ENCODE results near the gene CS.
A peak's percentile ranks its signal among the peaks of the same experiment; 100 is the strongest.
"Not testable (repeated sequence)": the region's sequence is repeated elsewhere in the genome, so short reads cannot be mapped to it uniquely, and the experiment has no call there.

The CS gene

DNA sequence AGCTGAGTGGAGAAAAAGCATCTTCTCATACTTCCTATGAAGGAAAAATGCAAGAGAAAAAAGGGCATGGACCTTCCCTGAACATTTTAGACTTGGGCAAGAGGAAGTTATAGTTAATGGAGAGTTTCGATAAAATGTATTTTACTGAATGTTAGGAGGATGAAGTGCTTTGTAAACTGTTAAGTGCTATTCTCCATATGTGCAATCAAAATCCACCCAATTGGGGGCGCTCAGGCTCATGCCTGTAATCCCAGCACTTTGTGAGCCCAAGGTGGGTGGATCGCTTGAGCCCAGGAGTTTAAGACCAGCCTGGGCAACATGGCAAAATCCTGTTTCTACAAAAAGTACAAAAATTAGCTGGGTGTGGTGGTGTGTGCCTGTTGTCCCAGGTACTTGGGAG, 17.5 kb upstream of the CS start:
- no peak for DNase-seq

DNA sequence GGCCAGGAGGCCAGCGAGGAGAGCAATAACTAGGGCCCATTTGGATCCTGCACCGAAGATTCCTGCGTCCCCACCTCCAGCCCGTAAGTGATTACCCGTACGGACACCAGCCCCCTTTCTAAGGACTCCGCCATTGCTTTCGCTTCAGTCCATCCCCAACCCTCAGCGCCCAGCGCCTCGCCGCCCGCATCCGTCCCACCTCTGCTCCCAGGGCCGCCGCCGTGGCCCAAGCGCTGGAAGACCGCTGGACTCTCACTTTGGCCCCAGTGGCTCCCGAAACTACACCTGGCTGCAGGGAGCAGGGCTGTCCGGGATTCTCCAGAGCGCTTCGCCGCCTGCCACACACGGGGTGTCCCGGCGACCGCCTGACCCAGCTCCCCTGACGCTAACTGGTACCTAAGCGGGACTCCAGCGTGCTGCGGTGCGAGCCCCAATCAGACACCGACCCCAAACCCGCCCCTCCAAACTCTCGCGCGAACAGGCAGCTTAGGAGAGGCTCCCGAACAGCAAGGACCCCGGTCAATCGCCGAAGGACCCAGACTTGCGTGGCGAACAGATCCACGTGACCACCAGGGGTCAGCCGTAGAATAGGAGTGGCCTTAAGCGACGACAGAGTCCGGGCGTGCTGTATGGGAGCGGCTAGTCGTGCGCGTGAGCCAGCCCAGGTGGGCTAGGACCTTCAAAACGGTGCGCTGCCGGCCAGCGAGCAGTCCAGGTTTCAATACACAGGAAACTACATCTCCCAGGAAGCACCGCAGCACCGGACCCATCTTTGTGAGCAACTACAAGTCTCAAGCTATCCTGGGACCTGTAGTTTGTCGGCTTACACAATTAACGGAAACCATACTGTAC, 15.7 kb upstream of the CS start, which contains the start of gene CNPY2:
Gene CNPY2 (minus strand): TSS at position 367 of the 852 bp plus-strand sequence. CDS start 771 bp downstream, outside the sequence.
- peak; percentile 94 for DNase-seq

DNA sequence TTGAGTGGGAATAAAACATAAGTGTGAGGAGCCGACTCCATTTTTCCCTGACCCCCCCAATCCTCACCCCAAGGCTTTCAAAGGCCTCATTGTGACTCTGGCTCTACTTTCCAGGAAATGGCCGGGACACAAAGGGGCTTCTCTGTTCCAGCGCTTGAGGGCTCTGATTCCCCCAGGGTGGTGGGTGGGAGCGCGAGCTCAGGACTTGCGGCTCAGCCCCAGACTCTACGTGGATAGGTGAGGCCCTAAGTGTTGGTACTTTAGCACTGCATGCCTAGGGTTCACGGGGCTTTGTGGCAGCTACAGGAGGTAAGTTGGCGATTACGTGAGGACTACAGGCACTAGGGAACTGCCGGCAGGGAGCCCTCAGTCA, 15.1 kb upstream of the CS start:
- no peak for DNase-seq

DNA sequence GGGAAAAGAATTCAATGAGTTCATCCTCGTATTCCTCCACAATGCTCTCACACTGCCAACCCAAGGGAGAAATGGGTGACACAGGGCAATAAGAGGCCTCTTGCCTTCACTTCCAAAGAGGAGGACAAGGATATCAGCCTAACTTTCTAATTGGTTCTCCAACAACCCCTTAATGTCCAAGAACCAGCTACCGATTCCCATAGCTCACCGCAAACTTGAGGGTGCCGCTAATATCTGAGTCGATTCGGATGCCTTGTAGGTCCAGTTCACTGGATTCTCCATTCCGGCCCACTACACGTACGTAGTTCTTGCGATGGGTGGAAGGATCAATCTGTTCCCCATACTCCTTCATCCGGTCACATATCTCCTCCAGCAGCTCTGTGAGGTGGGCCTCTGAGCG, 10.9 kb upstream of the CS start:
- DNase-seq = no peak

DNA sequence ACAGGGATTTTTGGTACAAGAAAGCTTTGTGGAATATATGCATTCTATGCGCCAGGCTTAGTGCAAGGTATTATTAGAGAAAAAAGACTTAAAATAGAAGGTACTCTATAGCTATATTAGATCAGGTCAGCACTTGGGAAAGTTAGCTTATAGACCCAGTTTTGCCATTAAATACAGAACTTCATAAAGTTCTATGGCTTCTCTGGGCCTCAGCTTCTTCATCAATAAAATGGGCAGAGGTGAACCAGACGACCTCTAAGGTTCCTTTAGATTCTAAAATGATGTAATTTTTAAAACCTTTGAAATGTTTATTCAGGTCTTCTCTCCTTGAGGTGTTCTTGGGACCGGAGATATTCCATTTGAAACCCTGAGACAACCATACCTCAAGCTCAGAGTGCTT, 8.6 kb upstream of the CS start:
- DNase-seq = no peak

DNA sequence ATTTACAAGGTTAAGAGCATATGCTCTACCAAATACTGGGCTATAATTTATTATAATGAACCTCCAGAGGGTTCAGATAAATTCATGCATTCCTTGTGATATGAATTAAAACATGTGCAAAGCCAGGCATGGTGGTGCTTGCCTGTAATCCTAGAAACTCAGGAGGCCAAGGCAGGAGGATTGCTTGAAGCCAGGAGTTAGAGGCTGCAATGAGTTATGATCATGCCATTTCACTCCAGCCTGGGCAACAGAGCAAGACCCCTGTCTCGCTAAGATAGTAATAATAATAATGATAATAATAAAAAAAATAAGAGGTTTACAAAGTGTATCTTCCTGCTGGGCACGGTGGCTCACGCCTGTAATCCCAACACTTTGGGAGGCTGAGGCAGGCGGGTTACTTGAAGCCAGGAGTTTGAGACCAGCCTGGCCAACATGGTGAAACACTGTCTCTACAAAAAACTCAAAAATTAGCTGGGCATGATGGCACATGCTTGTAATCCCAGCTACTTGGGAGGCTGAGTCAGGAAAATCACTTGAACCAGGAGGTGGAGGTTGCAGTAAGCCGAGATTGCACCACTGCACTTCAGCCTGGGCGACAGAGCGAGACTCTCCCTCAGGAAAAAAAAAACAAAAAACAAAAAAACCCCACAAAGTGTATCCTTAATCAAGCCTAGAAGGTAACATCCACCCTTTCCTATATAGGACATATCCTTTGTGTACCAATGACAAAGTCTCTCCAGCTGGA, 7.3 kb upstream of the CS start:
- DNase-seq = no peak

DNA sequence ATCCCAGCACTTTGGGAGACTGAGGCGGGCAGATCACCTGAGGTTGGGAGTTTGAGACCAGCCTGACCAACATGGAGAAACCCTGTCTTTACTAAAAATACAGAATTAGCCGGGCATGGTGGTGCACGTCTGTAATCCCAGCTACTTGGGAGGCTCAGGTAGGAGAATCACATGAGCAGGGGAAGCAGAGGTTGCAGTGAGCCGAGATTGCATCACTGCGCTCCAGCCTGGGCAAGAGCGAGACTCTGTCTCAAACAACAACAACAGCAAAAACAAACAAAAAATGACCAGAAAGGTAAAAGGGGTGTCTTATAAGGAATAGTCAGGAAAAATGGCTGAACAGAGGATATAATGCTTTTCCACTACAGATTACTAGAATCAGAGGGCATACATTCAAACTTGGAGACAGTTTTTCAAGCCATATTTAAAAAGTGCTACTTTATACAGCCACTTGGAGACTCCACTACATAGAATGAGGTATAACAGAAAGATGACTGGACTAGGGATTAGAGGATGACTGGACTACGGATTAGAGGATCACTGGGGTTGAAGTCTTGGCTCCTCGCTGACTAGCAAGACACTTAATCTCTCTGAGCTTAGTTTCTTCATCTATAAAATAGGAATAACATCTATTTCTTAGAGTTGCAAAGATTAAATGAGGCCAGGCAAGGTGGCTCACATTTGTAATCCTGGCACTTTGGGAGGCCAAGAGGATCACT, 4.9 kb upstream of the CS start:
- DNase-seq = no peak

DNA sequence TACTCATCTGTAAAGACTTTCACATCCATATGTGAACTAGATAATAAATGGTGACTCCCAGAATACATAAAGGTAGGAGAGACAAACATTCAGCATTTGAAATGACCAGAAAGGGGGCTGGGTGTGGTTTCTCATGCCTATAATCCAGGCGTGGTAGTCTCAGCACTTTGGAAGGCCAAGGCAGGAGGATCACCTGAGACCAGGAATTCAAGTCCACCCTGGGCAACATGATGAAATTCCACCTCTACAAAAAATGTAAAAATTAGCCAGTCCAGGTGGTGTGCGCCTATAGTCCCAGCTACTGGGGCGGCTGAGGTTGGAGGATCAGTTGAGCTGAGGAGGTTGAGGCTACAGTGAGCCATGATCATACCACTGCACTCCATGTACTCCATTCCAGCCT, 4.1 kb upstream of the CS start:
- no peak for DNase-seq

DNA sequence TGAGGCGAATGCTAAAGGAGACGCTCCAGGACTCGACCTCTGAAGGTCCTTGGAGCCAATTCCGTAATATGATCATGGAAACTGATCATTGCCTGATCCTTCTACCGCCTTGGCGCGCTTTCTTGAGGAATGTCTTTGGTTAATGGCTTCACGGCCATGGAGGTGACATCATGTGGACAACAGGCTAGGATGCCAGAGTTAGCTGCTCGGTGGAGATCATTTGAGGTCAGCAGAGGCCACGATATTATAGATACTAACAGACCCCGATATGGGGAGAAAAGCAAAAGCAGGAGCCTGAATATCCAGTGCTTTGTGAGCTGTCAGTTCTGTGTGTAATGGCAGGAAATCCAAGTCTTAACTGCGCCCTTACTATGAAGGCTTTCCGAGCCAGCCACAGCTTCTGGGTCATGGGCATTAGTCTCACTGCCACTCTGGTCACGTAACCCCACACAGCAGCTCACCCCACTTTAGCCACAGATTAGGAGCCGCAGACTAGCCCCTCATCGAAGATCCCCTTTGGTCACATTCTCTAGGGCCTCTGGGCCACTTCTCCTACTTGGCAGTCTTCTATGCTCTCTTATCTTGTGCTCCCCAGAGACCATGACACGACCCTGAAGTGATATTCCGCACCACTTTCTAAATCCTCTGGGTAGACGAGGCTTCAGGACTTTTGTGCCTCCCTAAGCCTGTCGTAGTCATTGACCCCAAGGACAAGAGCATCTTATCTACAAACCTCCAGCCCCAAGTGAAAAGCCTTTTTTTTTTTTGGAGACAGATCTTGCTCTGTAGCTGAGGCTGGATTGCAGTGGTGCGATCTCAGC, 724 bp upstream of the CS start:
- DNase-seq = no peak

DNA sequence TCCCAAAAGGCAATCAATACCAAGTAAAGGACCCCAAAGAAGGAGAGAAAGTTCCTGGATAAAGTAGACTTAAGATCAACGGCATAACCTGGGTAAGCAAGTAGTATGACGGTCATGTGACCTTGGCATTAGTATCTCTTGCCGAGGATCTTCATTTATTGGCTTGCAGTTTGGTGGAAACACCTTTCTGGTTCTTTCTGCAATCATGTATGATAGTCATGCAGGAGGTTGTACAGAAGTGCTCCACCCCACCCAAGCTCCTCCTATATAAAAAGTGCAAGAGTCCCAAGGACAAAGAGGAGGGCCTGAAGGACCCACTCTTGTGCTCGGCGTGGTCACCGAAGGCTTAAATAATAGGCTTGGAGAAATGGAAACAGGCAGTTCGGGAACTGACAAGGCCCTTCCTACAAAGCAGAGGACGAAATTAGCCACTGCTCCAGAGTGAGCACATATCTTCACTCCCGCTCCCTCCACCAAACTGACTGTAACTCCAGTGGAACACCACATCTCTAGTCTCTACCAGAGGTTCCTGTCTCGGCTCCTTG, 750 bp downstream of the CS start:
- no peak for DNase-seq

DNA sequence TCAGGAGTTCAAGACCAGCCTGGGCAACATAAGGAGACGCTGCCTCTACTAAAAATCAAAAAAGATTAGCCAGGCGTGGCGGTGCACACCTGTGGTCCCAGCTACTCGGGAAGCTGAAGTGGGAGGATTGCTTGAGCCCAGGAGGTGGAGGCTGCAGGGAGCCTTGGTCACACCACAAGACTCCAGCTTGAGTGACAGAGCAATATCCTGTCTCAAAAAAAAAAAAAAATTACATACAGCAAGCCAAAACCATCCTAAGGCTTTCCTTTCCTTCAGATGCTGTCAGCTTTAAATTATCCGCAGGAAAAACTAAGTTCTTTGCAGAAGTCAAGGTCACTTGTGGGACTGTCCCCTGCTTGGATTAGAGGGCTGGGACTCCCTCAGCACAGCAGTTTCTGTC, 1.3 kb downstream of the CS start:
- DNase-seq = no peak

DNA sequence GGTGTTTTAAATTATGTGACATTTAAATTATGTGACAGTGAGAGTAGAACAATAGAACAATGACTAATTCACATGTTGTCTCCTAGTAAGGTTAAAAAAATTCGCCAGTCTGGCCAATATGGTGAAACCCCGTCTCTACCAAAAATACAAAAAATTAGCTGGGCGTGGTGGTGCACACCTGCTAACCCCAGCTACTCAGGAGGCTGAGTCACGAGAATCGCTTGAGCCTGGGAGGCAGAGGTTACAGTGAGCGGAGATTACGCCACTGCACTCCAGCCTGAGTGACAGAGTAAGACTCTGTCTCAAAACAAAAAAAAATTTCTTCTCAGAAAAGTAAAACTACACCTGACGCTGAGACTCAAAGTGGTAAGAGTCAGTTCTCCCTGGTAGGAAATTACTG, 2.7 kb downstream of the CS start:
- no peak for DNase-seq

DNA sequence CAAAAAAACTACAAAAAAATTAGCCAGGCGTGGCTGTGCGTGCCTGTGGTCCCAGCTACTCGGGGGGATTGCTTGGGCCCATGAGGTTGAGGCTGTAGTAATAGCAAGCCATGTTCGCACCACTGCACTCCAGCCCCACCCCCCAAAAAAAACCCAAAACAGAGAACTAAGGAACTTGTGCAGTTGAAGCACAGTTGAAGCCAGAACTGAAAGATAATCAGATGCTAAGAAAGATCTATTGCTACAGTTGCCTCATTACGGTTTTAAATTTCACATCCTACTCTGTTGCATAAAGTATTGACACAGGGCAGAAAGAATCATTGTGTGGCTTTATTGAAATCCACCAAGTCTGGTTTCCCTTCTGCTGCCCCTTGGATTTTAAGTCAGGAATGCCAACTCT, 3.8 kb downstream of the CS start:
- DNase-seq = no peak

DNA sequence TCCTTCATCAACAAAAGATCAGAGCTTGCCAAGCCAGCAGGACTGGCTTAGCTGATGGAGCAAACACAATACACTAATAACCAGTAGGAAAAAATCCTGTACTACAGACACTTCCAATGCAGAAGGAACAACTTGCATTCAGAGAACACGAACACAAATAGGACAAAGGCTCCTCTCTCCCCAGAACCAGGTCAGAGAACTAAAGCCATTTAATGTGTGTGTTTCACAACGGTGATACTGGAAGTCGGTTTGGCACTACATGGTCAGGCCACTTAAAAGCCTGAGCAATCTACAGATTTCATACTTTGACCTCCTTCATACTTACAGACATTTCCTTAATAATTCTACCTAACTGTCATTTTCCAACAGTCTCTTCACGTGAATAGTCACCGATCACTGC, 6.3 kb downstream of the CS start:
- DNase-seq = no peak

DNA sequence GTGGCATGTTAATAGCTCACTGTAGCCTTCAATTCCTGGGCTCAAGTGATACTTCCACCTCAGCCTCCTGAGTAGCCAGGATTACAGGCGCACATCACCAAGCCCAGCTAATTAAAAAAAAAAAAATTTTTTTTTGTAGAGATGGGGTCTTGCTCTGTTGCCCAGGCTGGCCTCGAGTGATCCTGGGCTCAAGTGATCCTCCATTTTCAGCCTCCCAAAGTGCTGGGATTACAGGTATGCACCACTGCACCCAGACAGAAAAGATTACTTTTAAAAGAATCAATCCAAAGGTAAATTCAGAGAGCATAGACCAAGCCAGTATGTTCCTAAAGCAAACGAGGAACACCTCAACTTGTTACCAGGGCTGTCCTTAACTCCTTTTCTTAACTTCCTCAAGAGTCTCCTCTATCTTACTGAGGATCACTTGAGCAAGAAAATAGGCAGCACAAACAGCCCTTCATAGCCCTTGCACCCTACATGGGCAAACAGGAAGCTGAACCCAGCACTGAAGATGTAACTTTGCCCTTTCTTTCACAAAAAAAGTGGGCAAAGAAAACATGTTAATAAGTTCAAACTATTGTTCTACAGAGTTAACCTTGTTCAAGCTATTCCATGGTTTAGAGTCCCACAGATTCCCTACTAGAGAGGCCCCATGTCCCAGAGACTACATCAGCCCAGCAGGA, 11.3 kb downstream of the CS start:
- no peak for DNase-seq

DNA sequence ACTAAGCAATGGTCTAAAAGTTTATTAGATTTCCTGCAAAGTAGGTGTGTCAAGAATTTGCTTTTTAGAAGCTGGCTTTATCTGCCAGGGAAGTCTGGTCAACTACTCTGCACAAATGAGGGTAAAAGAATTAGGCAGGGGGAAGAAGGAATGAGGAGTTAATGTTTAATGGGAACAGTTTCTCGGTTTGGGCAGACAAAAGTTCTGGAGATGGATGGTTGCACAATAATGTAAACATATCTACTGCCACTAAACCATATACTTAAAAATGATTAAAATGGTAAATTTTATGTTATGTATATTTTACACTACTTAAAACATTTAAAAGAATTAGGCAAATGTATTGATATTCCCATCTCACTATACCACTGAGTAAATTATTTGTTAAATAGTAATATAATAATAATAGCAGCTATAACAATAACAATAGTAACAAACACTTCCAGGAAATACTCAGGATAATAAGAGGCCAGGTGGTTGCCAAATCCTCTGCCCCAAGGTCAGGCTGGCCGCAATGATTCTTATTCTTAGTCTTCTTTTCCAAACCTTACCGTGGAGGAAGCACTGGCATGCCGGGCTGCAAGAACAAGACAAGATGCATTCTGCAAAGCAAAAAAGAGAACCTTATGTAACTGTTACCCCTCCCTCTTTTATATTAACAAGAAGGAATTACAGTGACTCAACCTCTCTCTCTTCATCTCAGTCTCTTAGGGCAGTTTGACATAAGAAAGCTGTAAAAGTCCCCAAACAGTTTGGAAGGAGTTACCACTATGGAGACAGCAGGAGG, 13.9 kb downstream of the CS start:
- DNase-seq = no peak

DNA sequence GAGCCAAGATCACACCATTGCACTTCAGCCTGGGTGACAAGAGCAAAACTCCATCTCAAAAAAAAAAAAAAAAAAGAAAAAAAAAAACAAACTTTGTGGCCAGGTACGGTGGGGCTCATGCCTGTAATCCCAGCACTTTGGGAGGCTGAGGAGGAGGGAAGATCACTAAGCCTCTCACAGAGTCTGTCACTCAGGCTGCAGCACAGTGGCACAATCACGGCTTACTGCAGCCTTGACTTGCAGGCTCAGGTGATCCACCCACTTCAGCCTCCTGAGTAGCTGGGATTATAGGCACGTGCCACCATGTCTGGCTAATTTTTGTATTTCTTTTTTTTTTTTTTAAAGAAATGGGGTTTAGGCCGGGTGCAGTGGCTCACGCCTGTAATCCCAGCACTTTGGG, 15.9 kb downstream of the CS start:
- not testable (repeated sequence) for DNase-seq

DNA sequence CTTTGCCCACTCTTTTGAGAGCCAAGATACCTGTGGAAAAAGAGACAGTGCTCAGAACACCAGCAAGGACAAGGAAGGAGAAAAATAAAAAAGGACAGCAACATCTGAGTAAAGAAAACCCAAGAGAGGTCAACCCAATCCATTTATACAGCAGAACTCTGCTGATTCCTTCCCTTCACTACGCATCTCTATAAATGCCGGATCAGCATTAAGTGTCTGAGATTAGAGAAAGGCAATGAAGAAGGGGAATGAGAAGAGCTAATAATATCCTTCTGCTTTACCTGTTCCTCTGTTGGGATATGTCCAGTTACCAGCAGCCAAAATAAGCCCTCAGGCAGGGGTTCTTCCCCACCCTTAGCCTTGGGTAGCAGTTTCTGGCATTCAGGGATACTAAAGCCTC, 17.6 kb downstream of the CS start:
- DNase-seq = no peak

DNA sequence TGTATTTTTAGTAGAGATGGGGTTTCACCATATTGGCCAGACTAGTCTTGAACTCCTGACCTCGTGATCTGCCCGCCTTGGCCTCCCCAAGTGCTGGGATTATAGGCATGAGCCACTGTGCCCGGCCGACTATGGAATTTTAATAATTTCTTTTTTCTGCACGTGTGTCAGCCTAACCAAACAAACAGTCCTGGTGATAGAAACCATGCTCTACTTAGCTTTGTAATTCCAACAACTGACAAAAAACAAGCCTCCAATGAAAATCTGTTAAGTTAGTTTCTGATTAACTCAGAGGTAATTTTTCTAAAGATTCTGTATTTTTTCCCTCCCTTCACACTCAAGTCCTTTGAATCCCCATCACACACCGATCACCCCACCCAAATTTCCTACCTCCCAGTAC, 18.1 kb downstream of the CS start:
- DNase-seq = no peak

DNA sequence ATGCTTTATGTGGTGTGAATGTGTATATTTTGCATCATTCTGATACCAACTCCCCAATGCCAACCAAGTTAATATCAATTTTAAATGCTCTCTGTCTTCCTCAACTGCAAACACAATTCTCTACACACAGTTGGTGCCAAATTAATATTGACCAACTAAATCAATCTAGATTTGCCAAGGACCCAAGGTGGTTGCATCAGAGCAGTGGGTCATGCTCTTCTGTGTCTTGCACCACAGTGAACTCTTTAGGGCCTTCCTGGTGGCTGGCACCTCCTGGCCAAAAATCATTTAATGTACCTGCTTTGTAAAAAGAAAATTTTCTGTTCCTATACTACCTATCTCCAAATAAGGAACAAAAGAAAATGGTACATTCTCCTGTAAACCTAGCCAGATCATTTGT, 19.3 kb downstream of the CS start:
- DNase-seq = no peak

DNA sequence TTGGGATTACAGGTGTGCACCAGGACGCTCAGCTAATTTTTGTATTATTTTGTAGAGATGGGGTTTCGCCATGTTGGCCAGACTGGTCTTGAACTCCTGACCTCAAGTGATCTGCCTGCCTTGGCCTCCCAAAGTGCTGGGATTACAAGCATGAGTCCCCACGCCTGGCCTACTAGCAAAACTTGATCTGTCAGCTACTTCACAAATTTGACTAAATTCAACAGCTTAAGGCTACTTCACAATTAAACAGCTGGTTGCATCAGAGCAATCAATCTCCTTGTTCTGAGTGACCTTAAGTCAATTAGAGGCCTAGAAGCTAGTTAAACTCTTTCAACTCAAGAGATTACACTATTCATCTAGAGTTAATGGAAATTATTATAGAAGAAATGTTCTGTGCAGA, 21.2 kb downstream of the CS start:
- DNase-seq = no peak

All from activated gamma-delta T cell treated with Interleukin-2 at 50 U/mL for 16 hours (primary cell).